A673 (cell line): ENCODE data around the gene CREB3L2. TPM values are rescaled to one million over a fixed set of nuclear protein-coding genes. Genes with fewer than 3 reads are reported as not detected.

Experiments used
- BruUV-seq: library from RNA; stranded (reverse); fragments of 400-500 nt; replicated peaks from 2 replicates; lab custom pipeline; 2021; lab: Mats Ljungman, UMichigan
- CTCF ChIA-PET: fragments of 300-600 bp; sonication (Branson Sonifier 250); formaldehyde crosslinking; loops from one replicate; lab custom pipeline; 2022; ENCODE audit warnings: antibody characterized with exemption; lab: Charles Lee
- POLR2A ChIA-PET: fragments of 300-600 bp; sonication (Branson Sonifier 250); formaldehyde crosslinking; loops from one replicate; lab custom pipeline; 2022; ENCODE audit warnings: antibody characterized with exemption; ENCODE audit not compliant: low non-redundant PET; lab: Charles Lee
- DNase-seq: peaks from one replicate; pipeline ENCODE4 v3.0.0-alpha.2; 2015; ENCODE audit warnings: low spot score
- H3K27ac ChIP-seq: fragments of 200-600 bp; sonication (generic); 2 replicates; pipeline ENCODE4 v1.5.1; 2016; ENCODE audit warnings: mixed run types, low read depth, mild to moderate bottlenecking, mixed read lengths, antibody characterized with exemption, low read length; ENCODE audit not compliant: poor library complexity, severe bottlenecking
- H3K27me3 ChIP-seq: fragments of 200-600 bp; sonication (generic); replicated peaks from 2 replicates; pipeline ENCODE4 v1.6.1; 2017; ENCODE audit warnings: mixed run types, low read depth, mild to moderate bottlenecking, mixed read lengths, antibody characterized with exemption, low read length; ENCODE audit not compliant: insufficient read depth, poor library complexity
- H3K36me3 ChIP-seq: fragments of 200-600 bp; sonication (generic); 2 replicates; pipeline ENCODE4 v1.6.1; 2016; ENCODE audit warnings: mixed run types, mild to moderate bottlenecking, mixed read lengths, antibody characterized with exemption, low read length; ENCODE audit not compliant: insufficient read depth, poor library complexity, severe bottlenecking
- H3K4me1 ChIP-seq: fragments of 200-600 bp; sonication (generic); 2 replicates; pipeline ENCODE4 v1.6.1; 2017; ENCODE audit warnings: mixed run types, mild to moderate bottlenecking, mixed read lengths, antibody characterized with exemption, low read length; ENCODE audit not compliant: insufficient read depth, poor library complexity, severe bottlenecking
- H3K4me3 ChIP-seq: fragments of 200-600 bp; sonication (generic); 2 replicates; pipeline ENCODE4 v1.5.1; 2016; ENCODE audit warnings: low read depth, mixed run types, mild to moderate bottlenecking, mixed read lengths, low read length; ENCODE audit not compliant: poor library complexity, severe bottlenecking
- H3K9me3 ChIP-seq: fragments of 200-600 bp; sonication (generic); 2 replicates; pipeline ENCODE4 v1.6.1; 2016; ENCODE audit warnings: mixed run types, low read depth, mild to moderate bottlenecking, mixed read lengths, antibody characterized with exemption, low read length; ENCODE audit not compliant: poor library complexity, severe bottlenecking
- CTCF ChIP-seq: fragments of 300-800, 200-600 bp; sonication (generic); conservative IDR thresholded peaks from 2 replicates; pipeline ENCODE4 v1.5.1; 2017; ENCODE audit warnings: low read depth, mild to moderate bottlenecking, antibody characterized with exemption, low read length, moderate library complexity, mixed read lengths
- EZH2 ChIP-seq: fragments of 200-600 bp; sonication (generic); IDR thresholded peaks from 2 replicates; pipeline ENCODE4 v1.6.1; 2017; ENCODE audit warnings: borderline replicate concordance, low read depth, mild to moderate bottlenecking, mixed read lengths, antibody characterized with exemption, low read length; ENCODE audit not compliant: poor library complexity, severe bottlenecking
- intact Hi-C: fragments of 100-400 bp; cut with micrococcal nuclease; formaldehyde crosslinking; loops from one replicate; pipeline ENCODE4 v1.10.0; 2022; ENCODE audit not compliant: unreplicated experiment
- total RNA-seq: library from RNA; stranded (reverse); gene quantifications from 2 replicates; pipeline ENCODE4 v1.2.3, GENCODE V29; 2021

Gene CREB3L2
- total RNA-seq, 1 experiment from 2014 or later = 17.0 TPM

- no peak overlapping the region for H3K27ac ChIP-seq
- H3K36me3 ChIP-seq = no peaks in the 10 kb centered on the region
- no peak for DNase-seq
- POLR2A ChIA-PET = no interaction called here
- BruUV-seq = no TSS peak
- intact Hi-C loops = no loop called here
- CTCF ChIA-PET = no interaction called here
- H3K9me3 ChIP-seq = no peaks in the 10 kb centered on the region
- TF ChIP-seq EZH2 = no peak
- no peak for TF ChIP-seq CTCF
- no peaks in the 10 kb centered on the region for H3K27me3 ChIP-seq
- no peak overlapping the region for H3K4me3 ChIP-seq
- H3K4me1 ChIP-seq = no peaks in the 10 kb centered on the region
Observed at GRCh38 chr7:138023618-138024342, 21.9 kb upstream of the CREB3L2 start.

- POLR2A ChIA-PET = no interaction called here
- H3K4me1 ChIP-seq = no peaks in the 10 kb centered on the region
- no peak for DNase-seq
- H3K27me3 ChIP-seq = no peaks in the 10 kb centered on the region
- no peaks in the 10 kb centered on the region for H3K9me3 ChIP-seq
- intact Hi-C loops = no loop called here
- no peak overlapping the region for H3K27ac ChIP-seq
- no peak overlapping the region for H3K4me3 ChIP-seq
- CTCF ChIA-PET = no interaction called here
- no TSS peak for BruUV-seq
- no peaks in the 10 kb centered on the region for H3K36me3 ChIP-seq
- TF ChIP-seq EZH2 (no peak), CTCF (no peak)
Observed at GRCh38 chr7:138021889-138022288, 20.0 kb upstream of the CREB3L2 start.

GRCh38 chr7:138017992-138018391 lies 16.1 kb upstream of the CREB3L2 start:
- Histone ChIP-seq H3K4me1 (no peaks in the 10 kb centered on the region), H3K36me3 (no peaks in the 10 kb centered on the region), H3K4me3 (no peak overlapping the region), H3K27me3 (no peaks in the 10 kb centered on the region), H3K9me3 (no peaks in the 10 kb centered on the region), H3K27ac (no peak overlapping the region)
- no peak for DNase-seq
- intact Hi-C loops = no loop called here
- BruUV-seq = no TSS peak
- TF ChIP-seq EZH2 = no peak
- no peak for TF ChIP-seq CTCF
- ChIA-PET POLR2A (no interaction called here), CTCF (interaction anchor here (0.6 kb wide), 1 partner anchor 19 kb away, joined by 3 read pairs; no protein-coding TSS in a partner anchor)
